ENCODE results near the gene PREX1. TPM values are rescaled to one million over a fixed set of nuclear protein-coding genes. Genes with fewer than 3 reads are reported as not detected.
"Not testable (repeated sequence)": the region's sequence is repeated elsewhere in the genome, so short reads cannot be mapped to it uniquely, and the experiment has no call there.

The PREX1 gene
- total RNA-seq, 1 donor from 2014 or later: 235 TPM

GRCh38 chr20:48846516-48847492, 19.0 kb upstream of the PREX1 start:
- peaks cover 4% of the 10 kb centered on the region for H3K4me1 Mint-ChIP-seq (ENCODE audit: low read depth, unreplicated experiment)
- peaks cover 2% of the 10 kb centered on the region for H3K27me3 Mint-ChIP-seq (ENCODE audit: unreplicated experiment)
- H3K36me3 Mint-ChIP-seq (ENCODE audit: unreplicated experiment): peaks cover 6% of the 10 kb centered on the region
- no peak for DNase-seq
- no peak overlapping the region for H3K4me3 Mint-ChIP-seq (ENCODE audit: unreplicated experiment)
- no peak overlapping the region for H3K27ac Mint-ChIP-seq (ENCODE audit: unreplicated experiment)
- TF ChIP-seq CTCF (IDR thresholded peaks at IDR 0.05; ENCODE audit: partially characterized antibody, unreplicated experiment): no peak
- H3K9me3 Mint-ChIP-seq (ENCODE audit: unreplicated experiment): peaks cover 1% of the 10 kb centered on the region

GRCh38 chr20:48845721-48846306, 18.0 kb upstream of the PREX1 start:
- peaks cover 1% of the 10 kb centered on the region for H3K9me3 Mint-ChIP-seq (ENCODE audit: unreplicated experiment)
- peaks cover 2% of the 10 kb centered on the region for H3K27me3 Mint-ChIP-seq (ENCODE audit: unreplicated experiment)
- no peak overlapping the region for H3K27ac Mint-ChIP-seq (ENCODE audit: unreplicated experiment)
- no peak overlapping the region for H3K4me3 Mint-ChIP-seq (ENCODE audit: unreplicated experiment)
- TF ChIP-seq CTCF (IDR thresholded peaks at IDR 0.05; ENCODE audit: partially characterized antibody, unreplicated experiment): no peak
- peaks cover 6% of the 10 kb centered on the region for H3K36me3 Mint-ChIP-seq (ENCODE audit: unreplicated experiment)
- no peak for DNase-seq
- H3K4me1 Mint-ChIP-seq (ENCODE audit: low read depth, unreplicated experiment): peaks cover 4% of the 10 kb centered on the region

DNA sequence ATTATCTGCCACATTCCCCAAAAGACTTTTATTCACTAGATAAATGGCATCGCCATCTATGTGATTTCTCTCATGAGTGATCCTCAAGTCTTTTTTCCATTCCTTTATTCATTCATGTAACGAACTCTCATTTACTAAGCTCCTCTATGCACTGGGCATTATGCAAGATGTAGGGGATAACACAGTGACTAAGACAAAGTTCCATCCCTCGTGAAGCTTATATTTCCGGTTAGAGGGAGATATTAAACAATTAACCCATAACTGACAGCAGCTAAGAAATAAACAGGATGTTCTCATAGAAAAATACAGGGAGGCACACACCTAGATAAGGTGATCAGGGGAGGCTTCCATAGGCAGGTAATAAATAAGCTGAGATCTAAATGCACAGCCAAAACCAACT, 17.2 kb upstream of the PREX1 start:
- TF ChIP-seq CTCF (IDR thresholded peaks at IDR 0.05; ENCODE audit: partially characterized antibody, unreplicated experiment): no peak
- peaks cover 4% of the 10 kb centered on the region for H3K4me1 Mint-ChIP-seq (ENCODE audit: low read depth, unreplicated experiment)
- no peak overlapping the region for H3K4me3 Mint-ChIP-seq (ENCODE audit: unreplicated experiment)
- H3K27me3 Mint-ChIP-seq (ENCODE audit: unreplicated experiment): peaks cover 2% of the 10 kb centered on the region
- DNase-seq: no peak
- H3K36me3 Mint-ChIP-seq (ENCODE audit: unreplicated experiment): peaks cover 6% of the 10 kb centered on the region
- no peaks in the 10 kb centered on the region for H3K9me3 Mint-ChIP-seq (ENCODE audit: unreplicated experiment)
- H3K27ac Mint-ChIP-seq (ENCODE audit: unreplicated experiment): no peak overlapping the region

DNA sequence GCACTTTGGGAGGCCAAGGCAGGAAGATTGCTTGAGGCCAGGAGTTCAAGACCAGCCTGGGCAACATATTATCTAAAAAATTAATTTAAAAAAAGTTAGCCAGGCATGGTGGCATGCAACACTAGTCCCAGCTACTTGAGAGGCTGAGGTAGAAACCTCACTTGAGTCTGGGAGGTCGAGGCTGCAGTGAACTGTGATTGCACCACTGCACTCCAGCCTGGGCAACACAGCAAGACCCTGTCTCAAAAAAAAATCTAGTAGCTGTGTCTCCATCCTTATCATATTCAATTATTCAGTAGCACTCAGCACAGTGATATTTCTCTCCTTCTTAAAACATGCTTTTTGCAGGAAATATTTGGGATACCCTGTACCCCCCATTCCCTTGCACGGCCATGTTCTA, 16.1 kb upstream of the PREX1 start:
- not testable (repeated sequence) for H3K9me3 Mint-ChIP-seq (ENCODE audit: unreplicated experiment); H3K27me3 Mint-ChIP-seq (ENCODE audit: unreplicated experiment); H3K4me3 Mint-ChIP-seq (ENCODE audit: unreplicated experiment); DNase-seq; H3K27ac Mint-ChIP-seq (ENCODE audit: unreplicated experiment); H3K36me3 Mint-ChIP-seq (ENCODE audit: unreplicated experiment); H3K4me1 Mint-ChIP-seq (ENCODE audit: low read depth, unreplicated experiment)

GRCh38 chr20:48843057-48843806, 15.4 kb upstream of the PREX1 start:
- Mint-ChIP-seq H3K4me3 (ENCODE audit: unreplicated experiment) (no peak overlapping the region), H3K27me3 (ENCODE audit: unreplicated experiment) (peaks cover 2% of the 10 kb centered on the region), H3K36me3 (ENCODE audit: unreplicated experiment) (peaks cover 6% of the 10 kb centered on the region), H3K27ac (ENCODE audit: unreplicated experiment) (no peak overlapping the region), H3K4me1 (ENCODE audit: low read depth, unreplicated experiment) (peaks cover 4% of the 10 kb centered on the region), H3K9me3 (ENCODE audit: unreplicated experiment) (no peaks in the 10 kb centered on the region)
- no peak for DNase-seq
- no peak for TF ChIP-seq CTCF (IDR thresholded peaks at IDR 0.05; ENCODE audit: partially characterized antibody, unreplicated experiment)
